ENCODE data around the gene SAT2. TPM values are rescaled to one million over a fixed set of nuclear protein-coding genes. Genes with fewer than 3 reads are reported as not detected.

Gene SAT2
- total and polyA plus RNA-seq, 2 experiments from 2014 or later: 56.7 to 69.4 TPM

GRCh38 chr17:7636163-7636562 lies 8.5 kb upstream of the SAT2 start:
- 0 out of 2 replicates have a peak overlapping the region, but pooled peaks have one; percentile 43 for H3K27ac Mint-ChIP-seq
- H3K4me3 Mint-ChIP-seq: no peak overlapping the region
- DNase-seq (ENCODE audit: low spot score): no peak

More at GRCh38 chr17:7636163-7636562, 8.5 kb upstream of the SAT2 start:
- no peaks in the 10 kb centered on the region for H3K36me3 Mint-ChIP-seq (ENCODE audit: low read depth)
- no peaks in the 10 kb centered on the region for H3K79me2 ChIP-seq (replicated peaks; ENCODE audit: insufficient read depth)
- no peaks in the 10 kb centered on the region for H3K36me3 ChIP-seq (ENCODE audit: insufficient read depth)
- H3K27me3 Mint-ChIP-seq (ENCODE audit: insufficient read depth, low read depth, poor library complexity): peaks cover 16% of the 10 kb centered on the region
- peaks cover 7% of the 10 kb centered on the region; the same call in 1 of the 2 replicates for H3K4me1 ChIP-seq (ENCODE audit: insufficient read depth)
- no peak overlapping the region for H3K4me3 ChIP-seq
- H3K9me2 ChIP-seq (ENCODE audit: insufficient read depth): no peaks in the 10 kb centered on the region
- 0 out of 2 replicates have a peak, but pooled peaks cover 7% of the 10 kb centered on the region for H3F3A ChIP-seq (replicated peaks; ENCODE audit: low read depth)
- H4K20me1 ChIP-seq (replicated peaks; ENCODE audit: insufficient read depth): no peaks in the 10 kb centered on the region
- TF ChIP-seq, protein P1, sequence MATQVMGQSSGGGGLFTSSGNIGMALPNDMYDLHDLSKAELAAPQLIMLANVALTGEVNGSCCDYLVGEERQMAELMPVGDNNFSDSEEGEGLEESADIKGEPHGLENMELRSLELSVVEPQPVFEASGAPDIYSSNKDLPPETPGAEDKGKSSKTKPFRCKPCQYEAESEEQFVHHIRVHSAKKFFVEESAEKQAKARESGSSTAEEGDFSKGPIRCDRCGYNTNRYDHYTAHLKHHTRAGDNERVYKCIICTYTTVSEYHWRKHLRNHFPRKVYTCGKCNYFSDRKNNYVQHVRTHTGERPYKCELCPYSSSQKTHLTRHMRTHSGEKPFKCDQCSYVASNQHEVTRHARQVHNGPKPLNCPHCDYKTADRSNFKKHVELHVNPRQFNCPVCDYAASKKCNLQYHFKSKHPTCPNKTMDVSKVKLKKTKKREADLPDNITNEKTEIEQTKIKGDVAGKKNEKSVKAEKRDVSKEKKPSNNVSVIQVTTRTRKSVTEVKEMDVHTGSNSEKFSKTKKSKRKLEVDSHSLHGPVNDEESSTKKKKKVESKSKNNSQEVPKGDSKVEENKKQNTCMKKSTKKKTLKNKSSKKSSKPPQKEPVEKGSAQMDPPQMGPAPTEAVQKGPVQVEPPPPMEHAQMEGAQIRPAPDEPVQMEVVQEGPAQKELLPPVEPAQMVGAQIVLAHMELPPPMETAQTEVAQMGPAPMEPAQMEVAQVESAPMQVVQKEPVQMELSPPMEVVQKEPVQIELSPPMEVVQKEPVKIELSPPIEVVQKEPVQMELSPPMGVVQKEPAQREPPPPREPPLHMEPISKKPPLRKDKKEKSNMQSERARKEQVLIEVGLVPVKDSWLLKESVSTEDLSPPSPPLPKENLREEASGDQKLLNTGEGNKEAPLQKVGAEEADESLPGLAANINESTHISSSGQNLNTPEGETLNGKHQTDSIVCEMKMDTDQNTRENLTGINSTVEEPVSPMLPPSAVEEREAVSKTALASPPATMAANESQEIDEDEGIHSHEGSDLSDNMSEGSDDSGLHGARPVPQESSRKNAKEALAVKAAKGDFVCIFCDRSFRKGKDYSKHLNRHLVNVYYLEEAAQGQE (IDR thresholded peaks at IDR 0.05; ENCODE audit: unreplicated experiment): no peak
- TF ChIP-seq CREB1 (CRISPR knock-in tag; IDR thresholded peaks at IDR 0.05; ENCODE audit: low read depth) (no peak), ZNF331 (CRISPR knock-in tag; IDR thresholded peaks at IDR 0.05; ENCODE audit: low read depth) (no peak), NANOG (IDR thresholded peaks at IDR 0.05; ENCODE audit: borderline replicate concordance) (no peak), EZH2phosphoT487 (IDR thresholded peaks at IDR 0.05; ENCODE audit: unreplicated experiment) (no peak), POLR2AphosphoS5 (IDR thresholded peaks at IDR 0.05; ENCODE audit: low read depth) (no peak), STAT1 (IDR thresholded peaks at IDR 0.05; ENCODE audit: unreplicated experiment) (no peak), ZNF114 (CRISPR knock-in tag; IDR thresholded peaks at IDR 0.05) (no peak), JUNB (IDR thresholded peaks at IDR 0.05; ENCODE audit: unreplicated experiment) (no peak), ETS1 (IDR thresholded peaks at IDR 0.05) (no peak), EZH2 (IDR thresholded peaks at IDR 0.05; ENCODE audit: low read depth, unreplicated experiment) (no peak)
- TF ChIP-seq, protein P2, sequence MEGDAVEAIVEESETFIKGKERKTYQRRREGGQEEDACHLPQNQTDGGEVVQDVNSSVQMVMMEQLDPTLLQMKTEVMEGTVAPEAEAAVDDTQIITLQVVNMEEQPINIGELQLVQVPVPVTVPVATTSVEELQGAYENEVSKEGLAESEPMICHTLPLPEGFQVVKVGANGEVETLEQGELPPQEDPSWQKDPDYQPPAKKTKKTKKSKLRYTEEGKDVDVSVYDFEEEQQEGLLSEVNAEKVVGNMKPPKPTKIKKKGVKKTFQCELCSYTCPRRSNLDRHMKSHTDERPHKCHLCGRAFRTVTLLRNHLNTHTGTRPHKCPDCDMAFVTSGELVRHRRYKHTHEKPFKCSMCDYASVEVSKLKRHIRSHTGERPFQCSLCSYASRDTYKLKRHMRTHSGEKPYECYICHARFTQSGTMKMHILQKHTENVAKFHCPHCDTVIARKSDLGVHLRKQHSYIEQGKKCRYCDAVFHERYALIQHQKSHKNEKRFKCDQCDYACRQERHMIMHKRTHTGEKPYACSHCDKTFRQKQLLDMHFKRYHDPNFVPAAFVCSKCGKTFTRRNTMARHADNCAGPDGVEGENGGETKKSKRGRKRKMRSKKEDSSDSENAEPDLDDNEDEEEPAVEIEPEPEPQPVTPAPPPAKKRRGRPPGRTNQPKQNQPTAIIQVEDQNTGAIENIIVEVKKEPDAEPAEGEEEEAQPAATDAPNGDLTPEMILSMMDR (conservative IDR thresholded peaks at IDR 0.05; ENCODE audit: low read depth in 2 of 2): no peak
- TF ChIP-seq, protein P3, sequence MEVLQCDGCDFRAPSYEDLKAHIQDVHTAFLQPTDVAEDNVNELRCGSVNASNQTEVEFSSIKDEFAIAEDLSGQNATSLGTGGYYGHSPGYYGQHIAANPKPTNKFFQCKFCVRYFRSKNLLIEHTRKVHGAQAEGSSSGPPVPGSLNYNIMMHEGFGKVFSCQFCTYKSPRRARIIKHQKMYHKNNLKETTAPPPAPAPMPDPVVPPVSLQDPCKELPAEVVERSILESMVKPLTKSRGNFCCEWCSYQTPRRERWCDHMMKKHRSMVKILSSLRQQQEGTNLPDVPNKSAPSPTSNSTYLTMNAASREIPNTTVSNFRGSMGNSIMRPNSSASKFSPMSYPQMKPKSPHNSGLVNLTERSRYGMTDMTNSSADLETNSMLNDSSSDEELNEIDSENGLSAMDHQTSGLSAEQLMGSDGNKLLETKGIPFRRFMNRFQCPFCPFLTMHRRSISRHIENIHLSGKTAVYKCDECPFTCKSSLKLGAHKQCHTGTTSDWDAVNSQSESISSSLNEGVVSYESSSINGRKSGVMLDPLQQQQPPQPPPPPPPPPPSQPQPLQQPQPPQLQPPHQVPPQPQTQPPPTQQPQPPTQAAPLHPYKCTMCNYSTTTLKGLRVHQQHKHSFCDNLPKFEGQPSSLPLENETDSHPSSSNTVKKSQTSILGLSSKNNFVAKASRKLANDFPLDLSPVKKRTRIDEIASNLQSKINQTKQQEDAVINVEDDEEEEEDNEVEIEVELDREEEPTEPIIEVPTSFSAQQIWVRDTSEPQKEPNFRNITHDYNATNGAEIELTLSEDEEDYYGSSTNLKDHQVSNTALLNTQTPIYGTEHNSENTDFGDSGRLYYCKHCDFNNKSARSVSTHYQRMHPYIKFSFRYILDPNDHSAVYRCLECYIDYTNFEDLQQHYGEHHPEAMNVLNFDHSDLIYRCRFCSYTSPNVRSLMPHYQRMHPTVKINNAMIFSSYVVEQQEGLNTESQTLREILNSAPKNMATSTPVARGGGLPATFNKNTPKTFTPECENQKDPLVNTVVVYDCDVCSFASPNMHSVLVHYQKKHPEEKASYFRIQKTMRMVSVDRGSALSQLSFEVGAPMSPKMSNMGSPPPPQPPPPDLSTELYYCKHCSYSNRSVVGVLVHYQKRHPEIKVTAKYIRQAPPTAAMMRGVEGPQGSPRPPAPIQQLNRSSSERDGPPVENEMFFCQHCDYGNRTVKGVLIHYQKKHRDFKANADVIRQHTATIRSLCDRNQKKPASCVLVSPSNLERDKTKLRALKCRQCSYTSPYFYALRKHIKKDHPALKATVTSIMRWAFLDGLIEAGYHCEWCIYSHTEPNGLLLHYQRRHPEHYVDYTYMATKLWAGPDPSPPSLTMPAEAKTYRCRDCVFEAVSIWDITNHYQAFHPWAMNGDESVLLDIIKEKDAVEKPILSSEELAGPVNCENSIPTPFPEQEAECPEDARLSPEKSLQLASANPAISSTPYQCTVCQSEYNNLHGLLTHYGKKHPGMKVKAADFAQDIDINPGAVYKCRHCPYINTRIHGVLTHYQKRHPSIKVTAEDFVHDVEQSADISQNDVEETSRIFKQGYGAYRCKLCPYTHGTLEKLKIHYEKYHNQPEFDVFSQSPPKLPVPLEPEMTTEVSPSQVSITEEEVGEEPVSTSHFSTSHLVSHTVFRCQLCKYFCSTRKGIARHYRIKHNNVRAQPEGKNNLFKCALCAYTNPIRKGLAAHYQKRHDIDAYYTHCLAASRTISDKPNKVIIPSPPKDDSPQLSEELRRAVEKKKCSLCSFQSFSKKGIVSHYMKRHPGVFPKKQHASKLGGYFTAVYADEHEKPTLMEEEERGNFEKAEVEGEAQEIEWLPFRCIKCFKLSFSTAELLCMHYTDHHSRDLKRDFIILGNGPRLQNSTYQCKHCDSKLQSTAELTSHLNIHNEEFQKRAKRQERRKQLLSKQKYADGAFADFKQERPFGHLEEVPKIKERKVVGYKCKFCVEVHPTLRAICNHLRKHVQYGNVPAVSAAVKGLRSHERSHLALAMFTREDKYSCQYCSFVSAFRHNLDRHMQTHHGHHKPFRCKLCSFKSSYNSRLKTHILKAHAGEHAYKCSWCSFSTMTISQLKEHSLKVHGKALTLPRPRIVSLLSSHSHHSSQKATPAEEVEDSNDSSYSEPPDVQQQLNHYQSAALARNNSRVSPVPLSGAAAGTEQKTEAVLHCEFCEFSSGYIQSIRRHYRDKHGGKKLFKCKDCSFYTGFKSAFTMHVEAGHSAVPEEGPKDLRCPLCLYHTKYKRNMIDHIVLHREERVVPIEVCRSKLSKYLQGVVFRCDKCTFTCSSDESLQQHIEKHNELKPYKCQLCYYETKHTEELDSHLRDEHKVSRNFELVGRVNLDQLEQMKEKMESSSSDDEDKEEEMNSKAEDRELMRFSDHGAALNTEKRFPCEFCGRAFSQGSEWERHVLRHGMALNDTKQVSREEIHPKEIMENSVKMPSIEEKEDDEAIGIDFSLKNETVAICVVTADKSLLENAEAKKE (CRISPR knock-in tag; IDR thresholded peaks at IDR 0.05): no peak
- no peaks in the 10 kb centered on the region for H3K27me3 ChIP-seq (ENCODE audit: insufficient read depth)
- H3K27ac ChIP-seq (ENCODE audit: low read depth): no peak overlapping the region
- peak overlapping the region; percentile 11; the same call in 1 of the 2 replicates for H3K4me2 ChIP-seq
- H2AFZ ChIP-seq: peak overlapping the region; percentile 85
- H3K9me3 Mint-ChIP-seq: no peaks in the 10 kb centered on the region; the same call in 2 of the 3 replicates
- ATAC-seq: no peak
- H3K4me1 Mint-ChIP-seq: peaks cover 34% of the 10 kb centered on the region

Data from GM23338 (cell line).